Progenitor cell of endocrine pancreas (in vitro differentiated cells): ENCODE data around the gene LINC00237. TPM values are rescaled to one million over a fixed set of nuclear protein-coding genes. Genes with fewer than 3 reads are reported as not detected.

Source experiments
- DNase-seq: peaks from one replicate; pipeline ENCODE4 v3.0.0; 2021; ENCODE audit warnings: low spot score; ENCODE audit not compliant: unreplicated experiment
- H3K27ac Mint-ChIP-seq: 2 replicates; pipeline ENCODE4 v1.8.0; 2021; ENCODE audit warnings: mild to moderate bottlenecking, moderate library complexity, mixed read lengths
- H3K27me3 Mint-ChIP-seq: 2 replicates; pipeline ENCODE4 v1.8.0; 2021; ENCODE audit warnings: mixed read lengths
- H3K36me3 Mint-ChIP-seq: 2 replicates; pipeline ENCODE4 v1.8.0; 2022; ENCODE audit warnings: mixed read lengths; ENCODE audit not compliant: insufficient read depth
- H3K4me1 Mint-ChIP-seq: 2 replicates; pipeline ENCODE4 v1.8.0; 2021; ENCODE audit warnings: low read depth, mixed read lengths
- H3K4me3 Mint-ChIP-seq: 2 replicates; pipeline ENCODE4 v1.8.0; 2021; ENCODE audit warnings: low read depth, mild to moderate bottlenecking, moderate library complexity, mixed read lengths
- H3K9me3 Mint-ChIP-seq: 2 replicates; pipeline ENCODE4 v1.8.0; 2021; ENCODE audit warnings: low read depth, mixed read lengths
- total RNA-seq: library from RNA; stranded (reverse); gene quantifications from 2 replicates; pipeline ENCODE4 v1.2.1, GENCODE V29; 2021
- TF ChIP-seq, protein P1 (sequence below): fragments of 200-600 bp; sonication (generic); IDR thresholded peaks from one replicate; pipeline ENCODE4 v1.5.0; 2021; ENCODE audit warnings: antibody characterized with exemption, mild to moderate bottlenecking; ENCODE audit not compliant: unreplicated experiment

Gene LINC00237
- total RNA-seq, 1 donor from 2014 or later: not detected

DNA sequence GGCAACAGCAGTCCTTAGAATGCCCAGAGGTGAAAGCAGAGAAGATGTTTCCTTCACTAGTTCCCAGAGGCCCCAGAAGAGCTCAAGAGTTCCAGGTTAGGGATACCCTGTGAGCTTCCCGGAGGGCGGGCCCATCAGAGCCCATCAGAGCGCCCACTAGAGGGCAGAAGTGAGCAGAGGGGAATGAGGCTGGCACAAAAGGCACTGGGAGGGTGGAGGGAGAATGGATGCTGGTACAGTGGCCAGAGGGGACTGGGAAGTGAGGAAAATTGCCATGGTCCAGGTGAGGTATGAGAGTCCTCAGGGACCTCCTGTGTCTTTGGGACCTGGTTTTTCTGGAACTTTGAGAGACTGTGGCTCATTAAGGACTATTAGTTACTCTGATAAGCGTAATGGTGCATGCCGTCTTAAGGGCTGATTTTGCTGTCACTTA is 57.3 kb downstream of the LINC00237 start:
- H3K4me3 Mint-ChIP-seq: no peak overlapping the region

DNA sequence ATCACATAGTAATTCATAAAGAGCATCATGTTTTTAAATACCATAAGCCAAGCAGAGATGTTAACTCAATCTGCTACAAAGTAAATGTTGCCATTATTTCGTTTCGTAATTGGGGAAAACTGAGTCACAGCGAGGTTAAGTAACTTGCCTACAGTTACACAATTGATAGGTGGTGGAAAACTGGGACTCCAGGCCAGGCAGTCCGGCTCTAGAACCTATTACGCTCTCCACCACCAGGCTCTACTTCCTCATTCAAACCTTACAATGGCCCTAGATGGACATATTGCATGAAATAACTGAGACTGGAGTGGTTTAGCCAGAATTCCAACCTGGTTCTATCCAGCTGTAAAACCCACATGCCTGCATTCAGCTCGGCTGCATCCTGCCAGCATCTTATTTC is 58.2 kb downstream of the LINC00237 start:
- peaks cover 4% of the 10 kb centered on the region for H3K9me3 Mint-ChIP-seq
- H3K4me1 Mint-ChIP-seq: peaks cover 9% of the 10 kb centered on the region
- no peak overlapping the region for H3K27ac Mint-ChIP-seq
- no peak for DNase-seq
- no peaks in the 10 kb centered on the region for H3K36me3 Mint-ChIP-seq
- no peak overlapping the region for H3K4me3 Mint-ChIP-seq
- TF ChIP-seq, protein P1, sequence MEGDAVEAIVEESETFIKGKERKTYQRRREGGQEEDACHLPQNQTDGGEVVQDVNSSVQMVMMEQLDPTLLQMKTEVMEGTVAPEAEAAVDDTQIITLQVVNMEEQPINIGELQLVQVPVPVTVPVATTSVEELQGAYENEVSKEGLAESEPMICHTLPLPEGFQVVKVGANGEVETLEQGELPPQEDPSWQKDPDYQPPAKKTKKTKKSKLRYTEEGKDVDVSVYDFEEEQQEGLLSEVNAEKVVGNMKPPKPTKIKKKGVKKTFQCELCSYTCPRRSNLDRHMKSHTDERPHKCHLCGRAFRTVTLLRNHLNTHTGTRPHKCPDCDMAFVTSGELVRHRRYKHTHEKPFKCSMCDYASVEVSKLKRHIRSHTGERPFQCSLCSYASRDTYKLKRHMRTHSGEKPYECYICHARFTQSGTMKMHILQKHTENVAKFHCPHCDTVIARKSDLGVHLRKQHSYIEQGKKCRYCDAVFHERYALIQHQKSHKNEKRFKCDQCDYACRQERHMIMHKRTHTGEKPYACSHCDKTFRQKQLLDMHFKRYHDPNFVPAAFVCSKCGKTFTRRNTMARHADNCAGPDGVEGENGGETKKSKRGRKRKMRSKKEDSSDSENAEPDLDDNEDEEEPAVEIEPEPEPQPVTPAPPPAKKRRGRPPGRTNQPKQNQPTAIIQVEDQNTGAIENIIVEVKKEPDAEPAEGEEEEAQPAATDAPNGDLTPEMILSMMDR: no peak
- H3K27me3 Mint-ChIP-seq: peaks cover 17% of the 10 kb centered on the region

More for the DNA sequence above, 57.3 kb downstream of the LINC00237 start:
- H3K9me3 Mint-ChIP-seq: peaks cover 4% of the 10 kb centered on the region
- no peaks in the 10 kb centered on the region for H3K36me3 Mint-ChIP-seq
- peaks cover 17% of the 10 kb centered on the region for H3K27me3 Mint-ChIP-seq
- no peak overlapping the region for H3K27ac Mint-ChIP-seq
- no peak for DNase-seq
- TF ChIP-seq, protein P1: peak; percentile 50
- H3K4me1 Mint-ChIP-seq: peaks cover 17% of the 10 kb centered on the region

DNA sequence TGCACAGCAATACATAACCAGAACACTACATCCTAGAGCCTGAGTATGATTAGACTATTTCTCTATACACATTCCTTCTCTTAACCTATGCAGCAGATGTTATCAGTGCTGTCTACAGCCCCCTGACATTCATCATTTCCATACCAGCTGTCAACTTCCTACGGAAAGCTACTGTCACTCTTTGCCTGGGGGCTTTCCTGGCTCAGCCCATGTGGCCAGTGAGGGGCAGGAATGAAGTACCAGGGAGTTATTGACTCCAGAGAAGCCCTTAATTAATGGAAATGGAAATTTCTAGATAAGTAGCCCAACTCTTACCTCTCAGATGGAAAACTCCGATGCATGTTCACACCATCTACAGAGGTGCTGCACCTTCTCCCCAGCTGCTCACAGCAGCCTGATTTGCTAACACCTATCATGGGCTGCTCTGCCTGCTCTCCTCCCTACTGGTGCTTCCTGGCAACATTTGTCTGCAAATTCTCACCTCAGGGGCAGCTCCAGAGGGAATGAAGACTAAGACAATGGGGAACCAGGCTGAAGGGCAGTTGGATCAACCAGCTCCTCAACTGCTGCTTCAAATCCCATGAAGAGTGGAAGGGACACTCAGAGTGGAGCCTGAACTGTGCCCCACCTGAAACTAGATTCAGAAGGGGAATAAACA is 59.6 kb downstream of the LINC00237 start:
- H3K27me3 Mint-ChIP-seq: peaks cover 22% of the 10 kb centered on the region
- no peak overlapping the region for H3K27ac Mint-ChIP-seq
- TF ChIP-seq, protein P1: no peak
- peaks cover 3% of the 10 kb centered on the region for H3K4me1 Mint-ChIP-seq
- no peaks in the 10 kb centered on the region for H3K36me3 Mint-ChIP-seq
- H3K4me3 Mint-ChIP-seq: no peak overlapping the region
- peaks cover 4% of the 10 kb centered on the region for H3K9me3 Mint-ChIP-seq
- DNase-seq: no peak

Other genes starting within 250 kb of the LINC00237 start
- 24.8 and 25.9 TPM in 2 replicates for gene KIZ, start 19.7 kb upstream of the LINC00237 start, total RNA-seq
- 90.2 and 91.0 TPM in 2 replicates for gene XRN2, start 197.0 kb upstream of the LINC00237 start, total RNA-seq